HUES64 (cell line): Measurements from ENCODE around the gene COX6A2.

Source experiments
- H3K27ac ChIP-seq: 2 replicates; pipeline ENCODE4 v1.7.0; 2013; ENCODE audit warnings: low read depth, low read length, inconsistent platforms
- H3K27me3 ChIP-seq: 2 replicates; pipeline ENCODE4 v1.6.1; 2013; ENCODE audit warnings: mild to moderate bottlenecking, low read length; ENCODE audit not compliant: insufficient read depth
- H3K36me3 ChIP-seq: 2 replicates; pipeline ENCODE4 v1.6.1; 2013; ENCODE audit warnings: mild to moderate bottlenecking, low read length; ENCODE audit not compliant: insufficient read depth
- H3K4me1 ChIP-seq: 2 replicates; pipeline ENCODE4 v1.6.1; 2013; ENCODE audit warnings: mild to moderate bottlenecking, low read length, moderate library complexity; ENCODE audit not compliant: insufficient read depth
- H3K4me3 ChIP-seq: 2 replicates; pipeline ENCODE4 v1.5.1; 2013; ENCODE audit warnings: mild to moderate bottlenecking, low read length, moderate library complexity
- H3K9ac ChIP-seq: 2 replicates; pipeline ENCODE4 v1.6.1; 2013; ENCODE audit warnings: mild to moderate bottlenecking, low read depth, low read length
- H3K9me3 ChIP-seq: 2 replicates; pipeline ENCODE4 v1.6.1; 2013; ENCODE audit warnings: low read depth, low read length; ENCODE audit not compliant: insufficient read depth
- WGBS: fragments of 150-250, 120-280 bp; methylation state at CpG from one replicate; pipeline ENCODE4 v1.1.7; 2013; ENCODE audit warnings: missing lambda C conversion rate; 5-methylcytosine and 5-hydroxymethylcytosine counted together

The COX6A2 gene

GRCh38 chr16:31460582-31461002, 32.4 kb upstream of the COX6A2 start:
- Histone ChIP-seq H3K4me1 (no peaks in the 10 kb centered on the region; the same call in 1 of the 2 replicates), H3K9ac (peak overlapping the region; percentile 81; the same call in 1 of the 2 replicates), H3K27me3 (no peaks in the 10 kb centered on the region), H3K4me3 (peak overlapping the region; percentile 86), H3K9me3 (no peaks in the 10 kb centered on the region), H3K36me3 (peaks cover 14% of the 10 kb centered on the region; the same call in 1 of the 2 replicates), H3K27ac (no peak overlapping the region)
- WGBS = 81% methylated on average over 4 of the region's 8 CpGs

DNA sequence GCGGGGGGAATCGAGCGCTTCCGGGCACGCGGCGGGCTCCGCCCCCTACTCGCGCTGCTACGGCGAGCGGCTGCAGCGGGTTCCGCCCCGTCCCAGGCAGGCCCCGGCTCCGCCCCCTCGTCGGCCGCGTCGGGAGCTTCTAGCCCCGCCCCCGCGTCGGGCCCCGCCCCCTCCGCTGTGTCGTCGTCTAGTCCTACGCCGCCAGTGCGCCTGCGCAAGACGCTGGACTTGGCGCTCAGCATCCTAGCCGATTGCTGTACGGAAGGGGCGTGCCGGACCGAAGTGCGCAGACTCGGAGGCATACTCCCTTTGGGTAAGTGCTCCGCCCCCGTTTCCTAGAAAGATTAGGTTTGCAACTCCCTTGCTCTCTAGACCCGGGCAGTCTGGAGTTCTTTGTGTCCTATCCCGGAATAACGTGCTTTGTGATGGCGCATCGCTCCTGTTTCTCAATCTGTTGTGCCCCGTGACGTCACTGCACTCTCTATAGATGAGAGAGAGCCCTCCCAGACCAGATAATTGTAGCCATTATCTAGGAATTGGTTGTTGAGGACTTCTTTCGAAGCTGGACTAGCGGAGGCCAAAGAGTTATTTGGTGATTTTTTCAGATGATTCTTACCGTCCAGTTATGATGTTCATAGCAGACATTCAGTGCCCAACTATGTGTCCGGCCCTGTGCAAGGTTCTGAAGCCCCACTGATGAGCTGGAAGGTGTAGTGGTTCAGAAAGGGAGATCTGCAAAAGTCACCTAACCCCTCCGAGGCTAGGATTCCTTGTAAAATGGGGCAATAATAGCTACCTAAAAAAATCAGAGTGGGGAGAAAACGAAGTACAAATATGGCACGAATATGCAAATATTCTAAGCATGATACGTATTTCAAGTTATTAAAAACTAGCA, 31.8 kb upstream of the COX6A2 start:
- Histone ChIP-seq H3K27me3 (no peaks in the 10 kb centered on the region), H3K9ac (peak overlapping the region; percentile 99), H3K27ac (peak overlapping the region; percentile 100), H3K4me3 (peak overlapping the region; percentile 89), H3K36me3 (peaks cover 14% of the 10 kb centered on the region; the same call in 1 of the 2 replicates), H3K9me3 (no peaks in the 10 kb centered on the region), H3K4me1 (no peaks in the 10 kb centered on the region; the same call in 1 of the 2 replicates)
- 6% methylated on average over 61 of the region's 61 CpGs for WGBS

DNA sequence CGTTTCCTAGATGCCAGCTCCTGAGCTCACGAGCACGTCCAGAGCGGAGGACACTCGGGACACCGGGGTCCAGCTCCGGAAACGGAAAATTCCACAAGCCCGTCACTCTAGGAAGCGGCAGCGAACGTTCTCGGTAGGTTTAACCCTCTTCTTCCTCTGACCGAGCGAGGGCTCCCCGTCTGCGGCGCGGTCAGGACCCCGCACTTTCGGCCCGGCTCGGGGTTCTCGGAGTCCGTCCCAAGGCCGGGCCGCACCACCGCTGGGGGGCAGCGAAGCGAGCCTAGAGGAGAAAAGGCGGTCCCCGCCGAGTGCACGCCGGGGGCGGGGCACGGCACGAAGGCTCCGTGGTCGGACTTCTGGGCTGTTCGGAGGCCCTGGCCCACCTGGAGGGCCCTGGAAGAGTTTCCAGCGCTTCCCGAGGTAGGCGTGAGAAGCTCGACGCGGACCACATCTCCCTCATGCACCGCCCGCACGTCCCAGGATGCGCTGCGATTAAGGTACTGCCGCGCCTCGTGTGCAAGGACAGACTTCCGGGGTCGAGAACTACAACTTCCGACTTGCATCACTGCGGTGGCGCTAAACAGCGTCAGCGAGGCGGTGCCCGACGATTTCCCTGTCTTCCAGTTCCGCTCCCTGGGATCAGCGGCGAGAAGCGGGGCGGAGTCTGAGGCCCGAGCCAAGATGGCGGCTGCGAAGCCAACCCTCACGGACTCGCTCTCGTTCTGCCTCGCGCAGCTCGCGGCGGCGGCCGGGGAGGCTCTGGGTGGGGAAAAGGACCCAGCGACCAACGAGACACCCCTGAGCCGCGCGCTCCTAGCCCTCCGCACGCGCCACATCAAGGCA, 30.9 kb upstream of the COX6A2 start, which contains the start of gene ARMC5:
Gene ARMC5, plus strand, starts transcription at position 658 of the 843 bp plus-strand sequence. Its CDS starts 24 bp downstream, at position 682.
- no peaks in the 10 kb centered on the region; the same call in 1 of the 2 replicates for H3K4me1 ChIP-seq
- no peaks in the 10 kb centered on the region for H3K27me3 ChIP-seq
- peak within 1 kb of the TSS; percentile 99 for H3K9ac ChIP-seq
- peak within 1 kb of the TSS; percentile 100 for H3K27ac ChIP-seq
- H3K4me3 ChIP-seq = peak within 1 kb of the TSS; percentile 89
- no peaks in the 10 kb centered on the region for H3K9me3 ChIP-seq
- peaks cover 10% of the 10 kb centered on the region; the same call in 1 of the 2 replicates for H3K36me3 ChIP-seq
- under 1% methylated on average over 91 of the region's 91 CpGs for WGBS

DNA sequence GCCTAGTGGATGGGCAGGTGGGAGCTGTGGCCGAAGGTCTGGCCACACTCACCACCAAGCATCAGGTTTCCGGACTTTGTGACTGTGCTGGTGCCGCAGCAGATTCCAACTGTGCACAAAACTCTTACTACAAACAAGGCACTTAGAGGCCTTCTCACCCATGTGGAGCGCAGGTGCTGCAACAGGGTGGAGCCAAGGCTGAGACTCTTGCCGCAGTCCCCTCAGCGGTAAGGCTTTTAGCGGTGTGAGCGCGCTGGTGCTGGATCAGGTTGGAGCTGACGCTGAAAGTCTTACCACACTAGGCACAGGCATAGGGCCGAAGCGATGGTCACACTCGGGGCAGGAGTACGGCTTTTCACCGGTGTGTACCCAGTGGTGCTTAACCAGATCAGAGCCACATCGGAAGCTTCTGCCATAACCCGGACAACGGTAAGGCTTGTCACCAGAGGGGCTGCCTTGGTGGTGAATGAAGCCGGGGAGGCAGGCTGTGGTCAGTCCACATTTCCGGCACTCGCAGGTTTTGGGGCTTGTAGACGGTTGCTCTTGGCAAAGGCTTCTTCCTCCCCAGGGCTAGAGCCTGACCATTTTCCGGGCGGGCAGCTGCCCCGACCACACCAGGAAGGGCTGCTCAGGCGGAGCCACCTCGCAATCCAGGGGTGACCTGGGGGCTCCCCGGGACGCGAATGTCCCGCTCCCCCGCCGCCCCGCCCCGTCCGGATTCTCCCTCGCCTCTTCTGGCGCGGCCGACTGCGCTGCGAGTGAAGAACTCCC, 30.1 kb upstream of the COX6A2 start:
- no peaks in the 10 kb centered on the region for H3K9me3 ChIP-seq
- peak overlapping the region; percentile 89 for H3K4me3 ChIP-seq
- 3% methylated on average over 42 of the region's 42 CpGs for WGBS
- H3K4me1 ChIP-seq = peaks cover 7% of the 10 kb centered on the region
- 0 out of 2 replicates have a peak, but pooled peaks cover 5% of the 10 kb centered on the region for H3K36me3 ChIP-seq
- H3K27me3 ChIP-seq = no peaks in the 10 kb centered on the region
- H3K27ac ChIP-seq = peak overlapping the region; percentile 100
- H3K9ac ChIP-seq = peak overlapping the region; percentile 99

GRCh38 chr16:31456988-31457360, 28.8 kb upstream of the COX6A2 start:
- no peak overlapping the region for H3K9ac ChIP-seq
- no peaks in the 10 kb centered on the region for H3K27me3 ChIP-seq
- H3K36me3 ChIP-seq = 0 out of 2 replicates have a peak, but pooled peaks cover 4% of the 10 kb centered on the region
- no peaks in the 10 kb centered on the region for H3K9me3 ChIP-seq
- WGBS = 89% methylated on average over 8 of the region's 8 CpGs
- no peak overlapping the region for H3K27ac ChIP-seq
- H3K4me3 ChIP-seq = no peak overlapping the region
- H3K4me1 ChIP-seq = peaks cover 20% of the 10 kb centered on the region

DNA sequence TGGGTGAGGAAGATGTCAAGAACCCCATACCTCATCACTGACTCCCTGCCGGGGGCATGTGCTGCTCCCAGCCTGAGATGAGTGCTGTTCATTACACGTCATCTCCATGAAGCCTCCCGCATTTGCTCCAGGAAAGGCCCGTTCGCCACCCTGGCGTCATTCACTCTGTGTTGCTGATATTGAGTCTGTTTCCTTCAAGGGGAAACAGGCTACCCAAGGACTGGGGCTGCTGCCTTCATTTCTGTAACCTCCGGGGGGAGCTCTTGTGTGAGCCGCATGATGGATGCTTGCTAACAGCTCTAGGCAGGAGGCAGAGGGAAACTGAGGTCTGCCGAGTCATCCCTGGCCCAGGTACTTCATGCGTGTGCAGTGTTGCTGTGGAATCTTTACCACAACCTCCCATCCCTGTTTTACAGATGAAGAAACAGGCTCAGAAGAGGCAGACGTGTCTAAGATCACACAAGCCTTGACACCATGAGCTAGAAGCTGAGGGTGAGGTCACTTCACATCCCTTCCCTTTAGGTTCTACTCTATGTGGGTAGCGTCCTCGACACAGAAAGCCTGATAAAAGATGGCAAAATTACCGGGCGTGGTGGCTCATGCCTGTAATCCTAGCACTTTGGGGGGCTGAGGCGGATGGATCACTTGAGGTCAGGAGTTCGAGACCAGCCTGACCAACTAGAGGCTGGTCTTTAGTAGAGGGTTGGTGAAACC, 27.6 kb upstream of the COX6A2 start:
- Histone ChIP-seq H3K9me3 (no peaks in the 10 kb centered on the region), H3K4me1 (peaks cover 27% of the 10 kb centered on the region), H3K36me3 (0 out of 2 replicates have a peak, but pooled peaks cover 4% of the 10 kb centered on the region), H3K4me3 (no peak overlapping the region), H3K27me3 (no peaks in the 10 kb centered on the region), H3K9ac (no peak overlapping the region), H3K27ac (no peak overlapping the region)
- WGBS = 83% methylated on average over 17 of the region's 17 CpGs

GRCh38 chr16:31453255-31454204, 25.4 kb upstream of the COX6A2 start:
- Histone ChIP-seq H3K36me3 (0 out of 2 replicates have a peak, but pooled peaks cover 4% of the 10 kb centered on the region), H3K27ac (peak overlapping the region; percentile 24; the same call in 1 of the 2 replicates), H3K27me3 (no peaks in the 10 kb centered on the region), H3K4me3 (no peak overlapping the region), H3K9me3 (no peaks in the 10 kb centered on the region), H3K9ac (no peak overlapping the region), H3K4me1 (peaks cover 27% of the 10 kb centered on the region)
- 38% methylated on average over 20 of the region's 20 CpGs for WGBS

- H3K9ac ChIP-seq = no peak overlapping the region
- 0 out of 2 replicates have a peak, but pooled peaks cover 4% of the 10 kb centered on the region for H3K36me3 ChIP-seq
- H3K27ac ChIP-seq = peak overlapping the region; percentile 21; the same call in 1 of the 2 replicates
- no peaks in the 10 kb centered on the region for H3K27me3 ChIP-seq
- 48% methylated on average over 3 of the region's 3 CpGs for WGBS
- no peak overlapping the region for H3K4me3 ChIP-seq
- peaks cover 27% of the 10 kb centered on the region for H3K4me1 ChIP-seq
- H3K9me3 ChIP-seq = no peaks in the 10 kb centered on the region
These were observed 24.5 kb upstream of the COX6A2 start for GRCh38 chr16:31452631-31453106.

GRCh38 chr16:31451681-31452351, 23.7 kb upstream of the COX6A2 start:
- 0 out of 2 replicates have a peak, but pooled peaks cover 4% of the 10 kb centered on the region for H3K36me3 ChIP-seq
- no peak overlapping the region for H3K4me3 ChIP-seq
- H3K27ac ChIP-seq = no peak overlapping the region
- no peaks in the 10 kb centered on the region for H3K27me3 ChIP-seq
- H3K9me3 ChIP-seq = no peaks in the 10 kb centered on the region
- WGBS = 41% methylated on average over 8 of the region's 11 CpGs
- H3K4me1 ChIP-seq = peaks cover 27% of the 10 kb centered on the region
- no peak overlapping the region for H3K9ac ChIP-seq
